Gastroesophageal sphincter (tissue), 4 donors: Measurements from ENCODE around the gene FANCD2. TPM values are rescaled to one million over a fixed set of nuclear protein-coding genes. Genes with fewer than 3 reads are reported as not detected.
"Not testable (repeated sequence)": the region's sequence is repeated elsewhere in the genome, so short reads cannot be mapped to it uniquely, and the experiment has no call there.

ENCODE experiments used
- ATAC-seq: fragments of 150-250 bp; one replicate; pipeline ENCODE4 v1.9.1; 2016; ENCODE audit warnings: mild to moderate bottlenecking, moderate library complexity
- H3K27ac ChIP-seq, 4 donors: fragments of 200-600 bp; sonication (generic) in 3 of 4; 1 replicate in 3 of 4; 2 replicates in 1 of 4; pipeline ENCODE4 v1.5.1; 2016 to 2019
- H3K27me3 ChIP-seq: fragments of 200-600 bp; sonication (generic); one replicate; pipeline ENCODE4 v1.5.1; 2019
- H3K36me3 ChIP-seq, 2 donors: fragments of 200-600 bp; sonication (generic); one replicate each; pipeline ENCODE4 v1.5.1; 2019; ENCODE audit warnings: control low read depth in 1 of 2
- H3K4me1 ChIP-seq, 3 donors: fragments of 200-600 bp; sonication (generic); 1 replicate in 2 of 3; 2 replicates in 1 of 3; pipeline ENCODE4 v1.5.1; 2016 to 2019; ENCODE audit warnings: control low read depth in 2 of 3
- H3K4me3 ChIP-seq, 2 donors: fragments of 200-600 bp; sonication (generic); one replicate each; pipeline ENCODE4 v1.5.1; 2019; ENCODE audit warnings: mild to moderate bottlenecking in 1 of 2, moderate library complexity in 1 of 2
- H3K9me3 ChIP-seq, 3 donors: fragments of 200-600 bp; sonication (generic); one replicate each; pipeline ENCODE4 v1.5.1; 2017 to 2019; ENCODE audit warnings: control low read depth in 2 of 3
- EP300 ChIP-seq: sonication (generic); formaldehyde crosslinking; IDR thresholded peaks from one replicate; pipeline ENCODE4 v1.6.1; 2017; ENCODE audit warnings: antibody characterized with exemption, mild to moderate bottlenecking
- POLR2A ChIP-seq, 2 donors: fragments of 450-650 bp; IDR thresholded peaks; one replicate each; pipeline ENCODE4 v1.6.1; 2017; ENCODE audit warnings: antibody characterized with exemption in 2 of 2, mild to moderate bottlenecking in 2 of 2, moderate library complexity in 1 of 2
- POLR2AphosphoS5 ChIP-seq: sonication (generic); formaldehyde crosslinking; IDR thresholded peaks from one replicate; pipeline ENCODE4 v1.6.1; 2017; ENCODE audit warnings: antibody characterized with exemption
- WGBS, 2 donors: methylation state at CpG; one replicate each; pipeline ENCODE4 v1.1.5; 2018; ENCODE audit warnings: low coverage in 1 of 2; 5-methylcytosine and 5-hydroxymethylcytosine counted together
- total RNA-seq, 4 donors: library from RNA; depleted of rRNA; stranded (reverse); fragments of >200 nt; gene quantifications; one replicate each; pipeline ENCODE4 v1.1.0, GENCODE V29; 2016
- TF ChIP-seq, protein P1 (sequence below), 4 experiments: fragments of 200-600 bp in 2 of 4; fragments of 450-650 bp in 2 of 4; sonication (generic) in 1 of 4; IDR thresholded peaks; one replicate each; pipeline ENCODE4 v1.5.1; 2017 to 2019; ENCODE audit warnings: antibody characterized with exemption in 4 of 4, mild to moderate bottlenecking in 2 of 4, moderate library complexity in 2 of 4

FANCD2 gene
- total RNA-seq, 4 donors from 2014 or later: 0.96 to 7.3 (median 4.1) TPM

GRCh38 chr3:10004960-10005564 lies 21.2 kb upstream of the FANCD2 start:
- H3K27ac ChIP-seq: no peak overlapping the region
- H3K27me3 ChIP-seq: no peaks in the 10 kb centered on the region
- TF ChIP-seq, protein P1, sequence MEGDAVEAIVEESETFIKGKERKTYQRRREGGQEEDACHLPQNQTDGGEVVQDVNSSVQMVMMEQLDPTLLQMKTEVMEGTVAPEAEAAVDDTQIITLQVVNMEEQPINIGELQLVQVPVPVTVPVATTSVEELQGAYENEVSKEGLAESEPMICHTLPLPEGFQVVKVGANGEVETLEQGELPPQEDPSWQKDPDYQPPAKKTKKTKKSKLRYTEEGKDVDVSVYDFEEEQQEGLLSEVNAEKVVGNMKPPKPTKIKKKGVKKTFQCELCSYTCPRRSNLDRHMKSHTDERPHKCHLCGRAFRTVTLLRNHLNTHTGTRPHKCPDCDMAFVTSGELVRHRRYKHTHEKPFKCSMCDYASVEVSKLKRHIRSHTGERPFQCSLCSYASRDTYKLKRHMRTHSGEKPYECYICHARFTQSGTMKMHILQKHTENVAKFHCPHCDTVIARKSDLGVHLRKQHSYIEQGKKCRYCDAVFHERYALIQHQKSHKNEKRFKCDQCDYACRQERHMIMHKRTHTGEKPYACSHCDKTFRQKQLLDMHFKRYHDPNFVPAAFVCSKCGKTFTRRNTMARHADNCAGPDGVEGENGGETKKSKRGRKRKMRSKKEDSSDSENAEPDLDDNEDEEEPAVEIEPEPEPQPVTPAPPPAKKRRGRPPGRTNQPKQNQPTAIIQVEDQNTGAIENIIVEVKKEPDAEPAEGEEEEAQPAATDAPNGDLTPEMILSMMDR (IDR thresholded peaks at IDR 0.05): no peak
- TF ChIP-seq POLR2AphosphoS5 (no peak), EP300 (no peak), POLR2A (IDR thresholded peaks at IDR 0.05) (no peak)
- no peak for ATAC-seq
- H3K9me3 ChIP-seq: no peaks in the 10 kb centered on the region
- H3K36me3 ChIP-seq: no peaks in the 10 kb centered on the region
- peaks cover 2 to 20% (median 13%) of the 10 kb centered on the region in 3 donors for H3K4me1 ChIP-seq
- 67% methylated on average over 3 of the region's 5 CpGs; no CpG with 5 or more reads in 1 of the 2 donors for WGBS, 2 donors
- H3K4me3 ChIP-seq: no peak overlapping the region

DNA sequence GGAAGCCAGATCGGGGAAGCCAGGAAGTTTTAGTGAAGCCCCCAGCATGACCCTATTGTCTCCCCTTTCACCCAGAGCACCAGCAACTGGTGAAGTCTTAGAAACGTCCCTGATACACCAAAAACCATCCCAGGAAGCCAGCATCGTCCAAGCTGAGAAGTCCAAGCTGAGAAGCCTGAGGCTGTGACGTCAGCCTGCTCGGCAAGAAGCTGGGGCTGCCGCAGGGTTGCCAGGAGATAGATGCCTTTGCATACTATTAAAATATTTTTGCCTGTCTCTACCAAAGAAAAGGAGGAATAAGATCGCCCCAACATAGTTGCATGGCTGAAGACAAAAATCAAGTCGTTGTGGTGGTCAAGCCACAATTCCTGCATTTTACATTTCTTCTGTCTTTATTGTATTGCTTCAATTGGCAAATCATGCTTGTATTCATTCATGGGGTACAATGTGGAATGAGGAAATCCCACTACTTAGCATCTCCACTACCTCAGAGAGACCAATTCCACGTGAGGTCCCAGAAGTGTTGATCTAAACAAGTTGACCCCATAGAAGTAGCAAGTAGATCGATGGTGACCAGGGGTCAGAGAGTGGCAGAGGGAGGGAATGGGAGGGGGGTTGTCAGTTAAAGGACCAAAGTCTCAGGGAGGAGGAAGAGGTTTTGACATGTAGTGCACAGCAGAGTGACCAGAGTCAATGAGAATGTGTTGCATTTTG lies 20.0 kb upstream of the FANCD2 start:
- Histone ChIP-seq H3K4me3 (no peak overlapping the region), H3K9me3 (no peaks in the 10 kb centered on the region), H3K27ac (no peak overlapping the region), H3K27me3 (no peaks in the 10 kb centered on the region), H3K36me3 (no peaks in the 10 kb centered on the region), H3K4me1 (peaks cover 2 to 31% (median 16%) of the 10 kb centered on the region in 3 donors)
- TF ChIP-seq, protein P1 (IDR thresholded peaks at IDR 0.05): no peak
- TF ChIP-seq POLR2A (IDR thresholded peaks at IDR 0.05) (no peak), POLR2AphosphoS5 (no peak), EP300 (no peak)
- ATAC-seq: no peak
- 64 to 71% methylated on average over 6 to 7 of the region's 10 CpGs for WGBS, 2 donors

- 58 to 62% methylated on average over 5 to 6 of the region's 8 CpGs for WGBS, 2 donors
Measured at GRCh38 chr3:10006762-10007090, 19.5 kb upstream of the FANCD2 start.

GRCh38 chr3:10007126-10007782 lies 19.0 kb upstream of the FANCD2 start:
- H3K36me3 ChIP-seq: no peaks in the 10 kb centered on the region
- TF ChIP-seq POLR2AphosphoS5 (no peak), POLR2A (IDR thresholded peaks at IDR 0.05) (no peak), EP300 (no peak)
- TF ChIP-seq, protein P1 (IDR thresholded peaks at IDR 0.05): no peak
- ATAC-seq: no peak
- H3K9me3 ChIP-seq: no peaks in the 10 kb centered on the region
- H3K4me3 ChIP-seq: no peak overlapping the region
- H3K27me3 ChIP-seq: no peaks in the 10 kb centered on the region
- peaks cover 2 to 38% (median 21%) of the 10 kb centered on the region in 3 donors for H3K4me1 ChIP-seq
- no peak overlapping the region for H3K27ac ChIP-seq
- no CpG with 5 or more reads among the region's 7 CpGs for WGBS, 2 donors

More at GRCh38 chr3:10006762-10007090, 19.5 kb upstream of the FANCD2 start:
- TF ChIP-seq, protein P1 (IDR thresholded peaks at IDR 0.05): no peak
- Histone ChIP-seq H3K27ac (no peak overlapping the region), H3K9me3 (no peaks in the 10 kb centered on the region), H3K27me3 (no peaks in the 10 kb centered on the region), H3K36me3 (no peaks in the 10 kb centered on the region), H3K4me3 (no peak overlapping the region), H3K4me1 (peaks cover 2 to 37% (median 21%) of the 10 kb centered on the region in 3 donors)
- ATAC-seq: no peak

DNA sequence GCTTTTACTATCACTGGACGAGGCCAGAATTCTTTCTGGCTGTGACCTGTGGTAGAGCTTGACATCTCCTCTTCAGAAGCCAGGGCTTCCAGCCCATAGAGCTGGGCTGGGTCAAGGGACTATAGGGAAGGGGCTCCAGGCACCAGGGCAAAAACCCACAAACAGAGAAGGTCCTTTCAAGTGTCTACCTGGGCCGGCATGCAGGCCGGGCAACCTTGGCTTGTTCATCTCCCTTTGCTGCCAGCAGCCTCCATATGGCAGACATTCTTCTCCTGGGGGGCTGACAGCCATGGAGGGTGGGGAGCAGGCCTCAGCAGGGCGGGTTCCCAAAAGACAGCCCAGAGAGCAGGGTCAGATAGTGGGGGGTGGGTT lies 18.0 kb upstream of the FANCD2 start:
- Histone ChIP-seq H3K4me1 (peaks cover 2 to 38% (median 21%) of the 10 kb centered on the region in 3 donors), H3K4me3 (peak overlapping the region in 1 of 2 donors; percentile 53), H3K27ac (peak overlapping the region in 3 of 4 donors; percentile 67 to 77 (median 74))
- WGBS, 2 donors: no CpG with 5 or more reads among the region's 4 CpGs
- not testable (repeated sequence) for H3K27me3 ChIP-seq, H3K9me3 ChIP-seq, ATAC-seq, H3K36me3 ChIP-seq
